ENCODE results near the gene CD96. TPM values are rescaled to one million over a fixed set of nuclear protein-coding genes. Genes with fewer than 3 reads are reported as not detected.
A peak's percentile ranks its signal among the peaks of the same experiment; 100 is the strongest.
"Not testable (repeated sequence)": the region's sequence is repeated elsewhere in the genome, so short reads cannot be mapped to it uniquely, and the experiment has no call there.

The CD96 gene
- total RNA-seq, 1 donor from 2014 or later: not detected

- no peak for DNase-seq (ENCODE audit: low read depth, low spot score)
These were observed 6.8 kb downstream of the CD96 start for GRCh38 chr3:111548756-111549155.

GRCh38 chr3:111561902-111562301, 19.9 kb downstream of the CD96 start:
- DNase-seq (ENCODE audit: low read depth, low spot score): not testable (repeated sequence)

GRCh38 chr3:111566844-111567243, 24.8 kb downstream of the CD96 start:
- no peak for DNase-seq (ENCODE audit: low read depth, low spot score)

- DNase-seq (ENCODE audit: low read depth, low spot score): no peak
These were observed 26.4 kb downstream of the CD96 start for GRCh38 chr3:111568355-111568754.

GRCh38 chr3:111568911-111569310, 26.9 kb downstream of the CD96 start:
- no peak for DNase-seq (ENCODE audit: low read depth, low spot score)

GRCh38 chr3:111570404-111571030, 28.5 kb downstream of the CD96 start:
- DNase-seq (ENCODE audit: low read depth, low spot score): no peak

- DNase-seq (ENCODE audit: low read depth, low spot score): no peak
These were observed 29.3 kb downstream of the CD96 start for GRCh38 chr3:111571282-111571681.

GRCh38 chr3:111571907-111572460, 30.0 kb downstream of the CD96 start:
- no peak for DNase-seq (ENCODE audit: low read depth, low spot score)

- DNase-seq (ENCODE audit: low read depth, low spot score): no peak
These were observed 35.1 kb downstream of the CD96 start for GRCh38 chr3:111577113-111577512.

GRCh38 chr3:111577798-111578685, 36.0 kb downstream of the CD96 start:
- peak; percentile 7 for DNase-seq (ENCODE audit: low read depth, low spot score)

GRCh38 chr3:111578867-111579266, 36.9 kb downstream of the CD96 start:
- no peak for DNase-seq (ENCODE audit: low read depth, low spot score)

- no peak for DNase-seq (ENCODE audit: low read depth, low spot score)
These were observed 37.5 kb downstream of the CD96 start for GRCh38 chr3:111579495-111579894.

- no peak for DNase-seq (ENCODE audit: low read depth, low spot score)
These were observed 39.6 kb downstream of the CD96 start for GRCh38 chr3:111581403-111582119.

GRCh38 chr3:111582120-111582474, 40.1 kb downstream of the CD96 start:
- no peak for DNase-seq (ENCODE audit: low read depth, low spot score)

GRCh38 chr3:111584744-111585143, 42.7 kb downstream of the CD96 start:
- DNase-seq (ENCODE audit: low read depth, low spot score): no peak

GRCh38 chr3:111585217-111585616, 43.2 kb downstream of the CD96 start:
- no peak for DNase-seq (ENCODE audit: low read depth, low spot score)

GRCh38 chr3:111588527-111588926, 46.5 kb downstream of the CD96 start:
- DNase-seq (ENCODE audit: low read depth, low spot score): no peak

- no peak for DNase-seq (ENCODE audit: low read depth, low spot score)
These were observed 47.5 kb downstream of the CD96 start for GRCh38 chr3:111589303-111590142.

- no peak for DNase-seq (ENCODE audit: low read depth, low spot score)
These were observed 48.1 kb downstream of the CD96 start for GRCh38 chr3:111590143-111590491.

GRCh38 chr3:111591555-111591954, 49.6 kb downstream of the CD96 start:
- no peak for DNase-seq (ENCODE audit: low read depth, low spot score)

- DNase-seq (ENCODE audit: low read depth, low spot score): no peak
These were observed 50.1 kb downstream of the CD96 start for GRCh38 chr3:111592143-111592542.
